ENCODE results near the gene TNPO1. TPM values are rescaled to one million over a fixed set of nuclear protein-coding genes. Genes with fewer than 3 reads are reported as not detected.

Gene TNPO1
- polyA plus RNA-seq, 2 of the 4 experiments (the other 2 are of a cell fraction): 199 to 350 TPM

DNA sequence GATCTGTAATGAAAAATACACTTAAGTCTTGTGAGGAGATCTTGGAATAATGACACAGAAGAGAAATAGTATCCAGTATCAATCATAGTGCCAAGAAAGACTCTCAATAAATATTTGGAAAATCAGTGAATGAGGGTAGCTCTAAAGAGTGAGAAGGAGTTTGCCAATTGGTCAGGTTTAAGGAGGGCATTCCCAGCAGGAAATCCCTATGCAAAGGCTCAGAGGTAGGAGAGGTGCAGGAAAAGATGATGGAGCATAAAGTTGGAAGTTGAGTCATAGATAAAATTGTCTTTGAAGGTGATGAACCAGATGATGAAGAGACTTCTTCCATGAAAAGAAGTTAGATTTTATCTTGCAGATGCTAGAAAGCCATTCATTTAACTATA, 27.8 kb downstream of the TNPO1 start:
- TF ChIP-seq TP53 (CRISPR knock-in tag; IDR thresholded peaks at IDR 0.05) (no peak), SREBF2 (IDR thresholded peaks at IDR 0.05) (no peak), FOSB (CRISPR knock-in tag; IDR thresholded peaks at IDR 0.05) (no peak), FOXS1 (CRISPR knock-in tag; IDR thresholded peaks at IDR 0.05) (0 out of 2 replicates have a peak, but pooled peaks have one; percentile 10), MAFK (IDR thresholded peaks at IDR 0.05; ENCODE audit: partially characterized antibody) (peak; percentile 40), PHF8 (IDR thresholded peaks at IDR 0.05; ENCODE audit: borderline replicate concordance, low read depth) (no peak), EHMT2 (IDR thresholded peaks at IDR 0.05; ENCODE audit: low read depth) (no peak), TFCP2L1 (CRISPR knock-in tag; IDR thresholded peaks at IDR 0.05) (no peak), JUN (IDR thresholded peaks at IDR 0.05) (no peak), MYC (IDR thresholded peaks at IDR 0.05; ENCODE audit: borderline replicate concordance, low read length) (no peak), MAZ (IDR thresholded peaks at IDR 0.05; ENCODE audit: borderline replicate concordance, low read depth, low read length) (no peak), NPAS2 (CRISPR knock-in tag; IDR thresholded peaks at IDR 0.05; ENCODE audit: borderline replicate concordance) (no peak), BHLHE40 (IDR thresholded peaks at IDR 0.05; ENCODE audit: low read depth, low read length) (no peak), GATA3 (IDR thresholded peaks at IDR 0.05; ENCODE audit: borderline replicate concordance) (no peak), HDAC2 (IDR thresholded peaks at IDR 0.05) (no peak), HOXB13 (CRISPR knock-in tag; IDR thresholded peaks at IDR 0.05; ENCODE audit: low read depth) (0 out of 2 replicates have a peak, but pooled peaks have one; percentile 36), HOXB5 (CRISPR knock-in tag; IDR thresholded peaks at IDR 0.05) (no peak), POLR2AphosphoS2 (conservative IDR thresholded peaks at IDR 0.05; ENCODE audit: low read length) (no peak), FOSL2 (IDR thresholded peaks at IDR 0.05) (no peak), FOSL2 (CRISPR knock-in tag; IDR thresholded peaks at IDR 0.05) (no peak; the same call in 1 of the 2 replicates), CBX8 (IDR thresholded peaks at IDR 0.05) (no peak)
- TF ChIP-seq, protein P1, sequence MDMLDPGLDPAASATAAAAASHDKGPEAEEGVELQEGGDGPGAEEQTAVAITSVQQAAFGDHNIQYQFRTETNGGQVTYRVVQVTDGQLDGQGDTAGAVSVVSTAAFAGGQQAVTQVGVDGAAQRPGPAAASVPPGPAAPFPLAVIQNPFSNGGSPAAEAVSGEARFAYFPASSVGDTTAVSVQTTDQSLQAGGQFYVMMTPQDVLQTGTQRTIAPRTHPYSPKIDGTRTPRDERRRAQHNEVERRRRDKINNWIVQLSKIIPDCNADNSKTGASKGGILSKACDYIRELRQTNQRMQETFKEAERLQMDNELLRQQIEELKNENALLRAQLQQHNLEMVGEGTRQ (IDR thresholded peaks at IDR 0.05): no peak
- TF ChIP-seq, protein P2, sequence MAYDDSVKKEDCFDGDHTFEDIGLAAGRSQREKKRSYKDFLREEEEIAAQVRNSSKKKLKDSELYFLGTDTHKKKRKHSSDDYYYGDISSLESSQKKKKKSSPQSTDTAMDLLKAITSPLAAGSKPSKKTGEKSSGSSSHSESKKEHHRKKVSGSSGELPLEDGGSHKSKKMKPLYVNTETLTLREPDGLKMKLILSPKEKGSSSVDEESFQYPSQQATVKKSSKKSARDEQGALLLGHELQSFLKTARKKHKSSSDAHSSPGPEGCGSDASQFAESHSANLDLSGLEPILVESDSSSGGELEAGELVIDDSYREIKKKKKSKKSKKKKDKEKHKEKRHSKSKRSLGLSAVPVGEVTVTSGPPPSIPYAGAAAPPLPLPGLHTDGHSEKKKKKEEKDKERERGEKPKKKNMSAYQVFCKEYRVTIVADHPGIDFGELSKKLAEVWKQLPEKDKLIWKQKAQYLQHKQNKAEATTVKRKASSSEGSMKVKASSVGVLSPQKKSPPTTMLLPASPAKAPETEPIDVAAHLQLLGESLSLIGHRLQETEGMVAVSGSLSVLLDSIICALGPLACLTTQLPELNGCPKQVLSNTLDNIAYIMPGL (CRISPR knock-in tag; IDR thresholded peaks at IDR 0.05; ENCODE audit: borderline replicate concordance): no peak; the same call in 1 of the 2 replicates
- TF ChIP-seq, protein P3, sequence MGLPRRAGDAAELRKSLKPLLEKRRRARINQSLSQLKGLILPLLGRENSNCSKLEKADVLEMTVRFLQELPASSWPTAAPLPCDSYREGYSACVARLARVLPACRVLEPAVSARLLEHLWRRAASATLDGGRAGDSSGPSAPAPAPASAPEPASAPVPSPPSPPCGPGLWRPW (IDR thresholded peaks at IDR 0.05): no peak
- TF ChIP-seq, protein P4, sequence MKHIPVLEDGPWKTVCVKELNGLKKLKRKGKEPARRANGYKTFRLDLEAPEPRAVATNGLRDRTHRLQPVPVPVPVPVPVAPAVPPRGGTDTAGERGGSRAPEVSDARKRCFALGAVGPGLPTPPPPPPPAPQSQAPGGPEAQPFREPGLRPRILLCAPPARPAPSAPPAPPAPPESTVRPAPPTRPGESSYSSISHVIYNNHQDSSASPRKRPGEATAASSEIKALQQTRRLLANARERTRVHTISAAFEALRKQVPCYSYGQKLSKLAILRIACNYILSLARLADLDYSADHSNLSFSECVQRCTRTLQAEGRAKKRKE (CRISPR knock-in tag; IDR thresholded peaks at IDR 0.05; ENCODE audit: low read depth): 0 out of 2 replicates have a peak, but pooled peaks have one; percentile 36
- ChIA-PET CTCF (interaction anchor here (0.6 to 1.9 kb wide), 2 partner anchors 478 to 527 kb away, joined by 3 to 6 read pairs; no protein-coding TSS in a partner anchor), POLR2A (no interaction called here)
- ATAC-seq (0 out of 6 replicates have a peak, but pooled peaks of 1 of the 2 experiments have one; percentile 3), FAIRE-seq (peak; percentile 7), DNase-seq (ENCODE audit: low read depth in 1 of 2, low spot score in 1 of 2) (peak in 1 of 2 experiments; percentile 64)
- H3K4me2 ChIP-seq: peak overlapping the region; percentile 93
- no peaks in the 10 kb centered on the region for H3K9me3 ChIP-seq
- H3K27ac ChIP-seq: peak overlapping the region; percentile 86 to 95
- peaks cover 81% of the 10 kb centered on the region for H3K4me1 ChIP-seq
- H3K4me3 ChIP-seq: no peak overlapping the region

DNA sequence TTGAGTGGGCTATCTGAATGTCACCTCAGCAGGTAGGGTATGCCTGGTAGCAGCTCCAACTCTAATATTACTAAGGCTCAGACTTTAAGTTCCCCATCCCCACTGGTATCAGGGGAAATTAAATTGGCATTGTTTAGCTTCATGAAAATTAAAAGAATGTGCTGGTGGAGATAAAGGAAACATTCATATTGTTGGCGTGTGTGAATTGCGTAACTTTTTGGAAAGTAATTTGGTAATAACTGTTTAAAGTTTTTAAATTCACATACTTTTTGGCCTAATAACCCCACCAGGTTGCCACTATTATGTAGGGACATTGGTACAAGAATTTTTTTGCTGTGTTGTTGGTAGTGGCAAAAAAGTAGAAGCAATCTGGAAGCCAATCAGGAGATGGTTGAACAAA, 29.4 kb downstream of the TNPO1 start:
- peak overlapping the region; percentile 93 for H3K4me2 ChIP-seq
- TF ChIP-seq ZC3H11A (IDR thresholded peaks at IDR 0.05) (no peak), CEBPB (IDR thresholded peaks at IDR 0.05) (peak; percentile 87 to 93), CHD2 (IDR thresholded peaks at IDR 0.05; ENCODE audit: low read length, partially characterized antibody) (no peak)
- TF ChIP-seq, protein P5, sequence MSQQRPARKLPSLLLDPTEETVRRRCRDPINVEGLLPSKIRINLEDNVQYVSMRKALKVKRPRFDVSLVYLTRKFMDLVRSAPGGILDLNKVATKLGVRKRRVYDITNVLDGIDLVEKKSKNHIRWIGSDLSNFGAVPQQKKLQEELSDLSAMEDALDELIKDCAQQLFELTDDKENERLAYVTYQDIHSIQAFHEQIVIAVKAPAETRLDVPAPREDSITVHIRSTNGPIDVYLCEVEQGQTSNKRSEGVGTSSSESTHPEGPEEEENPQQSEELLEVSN (IDR thresholded peaks at IDR 0.05; ENCODE audit: borderline replicate concordance, low read depth): no peak
- WGBS (ENCODE audit: missing lambda C conversion rate): 71% methylated on average over 2 of the region's 2 CpGs
- peaks cover 64% of the 10 kb centered on the region for H3K4me1 ChIP-seq
- H3K4me3 ChIP-seq: no peak overlapping the region
- H3K9me3 ChIP-seq: no peaks in the 10 kb centered on the region
- ATAC-seq (no peak), FAIRE-seq (no peak), DNase-seq (ENCODE audit: low read depth in 1 of 2, low spot score in 1 of 2) (no peak)
- POLR2A ChIA-PET: no interaction called here
- H3K27ac ChIP-seq: peak overlapping the region; percentile 76 to 95
- CTCF ChIA-PET: interaction anchor here (0.6 to 1.3 kb wide), 5 partner anchors 16 to 451 kb away, joined by 3 to 6 read pairs (median 3); no protein-coding TSS in a partner anchor

All from A549 (cell line).